Loucy (cell line): ENCODE results near the gene REM1.

ENCODE experiments used
- CTCF ChIP-seq: fragments of 200-600 bp; sonication (generic); conservative IDR thresholded peaks from 2 replicates; pipeline ENCODE4 v1.5.1; 2014; ENCODE audit warnings: mild to moderate bottlenecking, antibody characterized with exemption, low read length
- EZH2phosphoT487 ChIP-seq: fragments of 200-600 bp; IDR thresholded peaks from 2 replicates; pipeline ENCODE4 v1.6.1; 2018; ENCODE audit warnings: antibody characterized with exemption, mild to moderate bottlenecking, moderate library complexity, borderline replicate concordance

- TF ChIP-seq CTCF: no peak
- TF ChIP-seq EZH2phosphoT487: no peak
Observed at GRCh38 chr20:31473331-31474096, 1.6 kb upstream of the REM1 start.
